ENCODE results near the gene CHAMP1. TPM values are rescaled to one million over a fixed set of nuclear protein-coding genes. Genes with fewer than 3 reads are reported as not detected.
"Not testable (repeated sequence)": the region's sequence is repeated elsewhere in the genome, so short reads cannot be mapped to it uniquely, and the experiment has no call there.

Gene CHAMP1
- total RNA-seq, 2 donors from 2014 or later, result 23.0 to 56.3 TPM

DNA sequence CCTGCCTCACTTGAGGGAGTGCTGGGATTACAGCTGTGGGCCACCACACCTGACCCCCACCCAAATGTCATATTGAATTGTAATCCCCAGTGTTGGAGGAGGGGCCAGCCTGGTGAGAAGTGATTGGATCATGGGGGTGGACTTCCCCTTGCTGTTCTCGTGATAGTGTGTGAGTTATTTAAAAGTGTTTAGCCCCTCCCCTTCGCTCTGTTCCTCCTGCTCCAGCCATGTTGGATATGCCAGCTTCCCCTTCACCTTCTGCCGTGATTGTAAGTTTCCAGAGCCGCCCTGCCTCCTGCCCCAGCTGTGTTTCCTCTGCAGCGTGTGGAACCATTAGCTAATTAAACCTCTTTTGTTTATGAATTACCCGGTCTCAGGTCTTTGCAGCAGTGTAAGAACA is 13.7 kb downstream of the CHAMP1 start:
- DNase-seq (ENCODE audit: low spot score), result no peak
- intact Hi-C loops (cut with DNase I), result no loop called here
- H3K27ac ChIP-seq, result no peak overlapping the region
- TF ChIP-seq POLR2A (IDR thresholded peaks at IDR 0.05) (no peak), POLR2AphosphoS5 (IDR thresholded peaks at IDR 0.05) (no peak)
- TF ChIP-seq, protein P1, sequence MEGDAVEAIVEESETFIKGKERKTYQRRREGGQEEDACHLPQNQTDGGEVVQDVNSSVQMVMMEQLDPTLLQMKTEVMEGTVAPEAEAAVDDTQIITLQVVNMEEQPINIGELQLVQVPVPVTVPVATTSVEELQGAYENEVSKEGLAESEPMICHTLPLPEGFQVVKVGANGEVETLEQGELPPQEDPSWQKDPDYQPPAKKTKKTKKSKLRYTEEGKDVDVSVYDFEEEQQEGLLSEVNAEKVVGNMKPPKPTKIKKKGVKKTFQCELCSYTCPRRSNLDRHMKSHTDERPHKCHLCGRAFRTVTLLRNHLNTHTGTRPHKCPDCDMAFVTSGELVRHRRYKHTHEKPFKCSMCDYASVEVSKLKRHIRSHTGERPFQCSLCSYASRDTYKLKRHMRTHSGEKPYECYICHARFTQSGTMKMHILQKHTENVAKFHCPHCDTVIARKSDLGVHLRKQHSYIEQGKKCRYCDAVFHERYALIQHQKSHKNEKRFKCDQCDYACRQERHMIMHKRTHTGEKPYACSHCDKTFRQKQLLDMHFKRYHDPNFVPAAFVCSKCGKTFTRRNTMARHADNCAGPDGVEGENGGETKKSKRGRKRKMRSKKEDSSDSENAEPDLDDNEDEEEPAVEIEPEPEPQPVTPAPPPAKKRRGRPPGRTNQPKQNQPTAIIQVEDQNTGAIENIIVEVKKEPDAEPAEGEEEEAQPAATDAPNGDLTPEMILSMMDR (IDR thresholded peaks at IDR 0.05), result no peak
- WGBS, result 77% methylated on average over 6 of the region's 6 CpGs
- H3K4me1 ChIP-seq (replicated peaks), result no peaks in the 10 kb centered on the region
- H3K9me3 ChIP-seq, result no peaks in the 10 kb centered on the region
- H3K27me3 ChIP-seq (replicated peaks; ENCODE audit: insufficient read depth), result no peaks in the 10 kb centered on the region
- peaks cover 0 to 8% of the 10 kb centered on the region in 2 donors for H3K36me3 ChIP-seq
- no peak overlapping the region for H3K4me3 ChIP-seq

DNA sequence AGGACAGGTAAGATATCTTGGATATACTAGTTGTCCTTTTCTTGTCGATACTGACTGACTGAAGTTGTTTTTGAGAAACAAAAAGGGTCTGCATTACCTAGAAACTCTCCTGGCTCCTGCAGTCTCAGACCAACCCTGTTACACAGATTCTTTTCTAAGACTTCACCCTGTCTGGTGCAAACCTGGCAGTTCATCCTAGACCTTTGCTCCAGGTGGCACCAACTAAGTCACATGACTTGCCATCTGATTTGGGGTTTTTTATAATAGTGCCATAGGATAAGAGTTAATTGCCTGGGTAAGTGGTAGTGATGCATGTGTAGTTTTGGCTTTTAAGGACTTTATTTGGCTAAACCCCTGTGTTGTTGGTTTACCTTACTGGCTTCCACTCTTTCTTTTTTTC is 14.3 kb downstream of the CHAMP1 start:
- no peaks in the 10 kb centered on the region for H3K4me1 ChIP-seq (replicated peaks)
- no peaks in the 10 kb centered on the region for H3K27me3 ChIP-seq (replicated peaks; ENCODE audit: insufficient read depth)
- no peak overlapping the region for H3K27ac ChIP-seq
- H3K9me3 ChIP-seq, result no peaks in the 10 kb centered on the region
- no peak for DNase-seq (ENCODE audit: low spot score)
- intact Hi-C loops (cut with DNase I), result no loop called here
- H3K36me3 ChIP-seq, result peaks cover 0 to 8% of the 10 kb centered on the region in 2 donors
- no peak overlapping the region for H3K4me3 ChIP-seq
- WGBS, result 100% methylated on average over 1 of the region's 1 CpG
- no peak for TF ChIP-seq POLR2A (IDR thresholded peaks at IDR 0.05)
- TF ChIP-seq POLR2AphosphoS5 (IDR thresholded peaks at IDR 0.05), result no peak
- TF ChIP-seq, protein P1 (IDR thresholded peaks at IDR 0.05), result no peak

DNA sequence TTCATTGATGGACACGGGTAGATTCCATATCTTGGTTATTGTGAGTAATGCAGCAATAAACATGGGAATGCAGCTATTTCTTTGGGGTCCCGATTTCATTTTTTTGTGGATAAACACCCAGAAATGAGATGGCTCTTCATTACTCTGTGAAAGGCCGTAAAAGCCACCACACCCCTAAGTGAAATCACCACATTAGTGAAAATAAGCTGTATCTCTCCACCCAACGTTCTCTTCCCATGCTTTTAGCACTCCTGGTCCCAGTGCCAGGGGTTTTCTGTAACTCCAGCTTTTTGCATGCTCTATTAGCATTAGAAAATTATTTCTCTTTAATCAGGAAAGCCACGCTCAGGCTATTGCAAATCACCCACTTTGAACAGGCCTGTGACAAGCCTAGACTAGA is 15.8 kb downstream of the CHAMP1 start:
- Histone ChIP-seq H3K36me3 (no peaks in the 10 kb centered on the region), H3K4me1 (replicated peaks) (no peaks in the 10 kb centered on the region), H3K9me3 (no peaks in the 10 kb centered on the region), H3K4me3 (no peak overlapping the region), H3K27ac (no peak overlapping the region), H3K27me3 (replicated peaks; ENCODE audit: insufficient read depth) (no peaks in the 10 kb centered on the region)
- DNase-seq (ENCODE audit: low spot score), result no peak
- intact Hi-C loops (cut with DNase I), result no loop called here
- TF ChIP-seq, protein P1 (IDR thresholded peaks at IDR 0.05), result no peak
- TF ChIP-seq POLR2AphosphoS5 (IDR thresholded peaks at IDR 0.05) (no peak), POLR2A (IDR thresholded peaks at IDR 0.05) (no peak)
- WGBS, result 79% methylated on average over 5 of the region's 5 CpGs

DNA sequence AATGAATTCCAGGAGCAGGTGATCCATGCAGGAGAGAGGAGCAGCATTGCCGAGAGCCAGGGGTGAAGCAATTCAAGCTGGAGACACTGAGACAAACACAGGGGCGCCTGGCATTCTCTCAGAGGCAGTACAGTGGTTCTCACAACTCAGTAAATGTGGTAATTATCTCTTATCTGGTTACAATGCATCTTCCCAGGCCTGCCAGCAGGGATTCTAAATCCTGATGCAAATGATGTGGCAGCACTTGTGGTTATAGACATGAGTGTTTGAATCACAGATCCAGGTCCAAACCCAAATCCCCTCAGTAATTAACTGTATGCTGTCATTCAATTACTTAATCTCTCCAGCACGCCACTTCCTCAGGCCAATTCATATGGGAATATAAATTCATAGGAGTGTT is 19.6 kb downstream of the CHAMP1 start:
- intact Hi-C loops (cut with DNase I); H3K9me3 ChIP-seq; H3K4me1 ChIP-seq (replicated peaks); H3K27ac ChIP-seq; H3K36me3 ChIP-seq; H3K4me3 ChIP-seq; H3K27me3 ChIP-seq (replicated peaks; ENCODE audit: insufficient read depth); DNase-seq (ENCODE audit: low spot score): not testable (repeated sequence)
- 76% methylated on average over 3 of the region's 3 CpGs for WGBS

DNA sequence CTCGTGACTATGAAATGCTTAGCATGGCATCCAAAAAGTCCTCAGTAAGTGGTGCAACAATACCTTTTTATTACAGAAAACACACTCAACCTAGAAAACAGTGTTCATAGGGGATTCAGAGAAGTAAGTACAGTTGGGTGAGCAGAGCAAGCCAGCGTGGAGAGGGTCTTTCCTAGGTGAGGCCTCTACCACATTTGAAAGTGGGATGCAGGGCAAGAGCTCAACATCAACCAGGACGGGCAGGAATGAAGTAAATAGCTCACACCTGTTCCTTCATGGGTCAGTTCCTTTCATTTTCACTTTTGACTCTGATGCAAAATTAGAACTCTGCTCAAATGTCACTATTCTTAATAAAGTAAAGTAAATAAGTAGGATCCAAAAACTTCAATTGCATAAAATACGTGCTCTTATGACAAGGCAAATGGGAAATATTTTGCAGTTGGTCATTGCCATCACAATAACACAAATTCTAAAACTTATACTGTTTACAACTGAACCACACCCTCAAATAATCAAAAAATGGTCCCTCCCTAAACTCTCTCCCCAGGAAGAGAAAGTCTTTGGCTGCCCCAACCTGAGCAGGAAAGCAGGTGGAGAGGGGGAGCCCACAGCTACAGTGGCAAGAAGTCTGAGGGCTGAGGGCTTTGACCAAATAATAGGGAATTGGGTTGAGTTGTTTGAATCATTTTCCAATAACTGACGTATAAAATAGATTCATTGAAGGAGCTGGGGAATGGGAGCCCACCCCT is 20.2 kb downstream of the CHAMP1 start:
- no peaks in the 10 kb centered on the region for H3K4me1 ChIP-seq (replicated peaks)
- H3K36me3 ChIP-seq, result no peaks in the 10 kb centered on the region
- 78% methylated on average over 5 of the region's 5 CpGs for WGBS
- intact Hi-C loops (cut with DNase I), result no loop called here
- H3K4me3 ChIP-seq, result no peak overlapping the region
- no peak overlapping the region for H3K27ac ChIP-seq
- no peaks in the 10 kb centered on the region for H3K27me3 ChIP-seq (replicated peaks; ENCODE audit: insufficient read depth)
- no peak for DNase-seq (ENCODE audit: low spot score)
- no peaks in the 10 kb centered on the region for H3K9me3 ChIP-seq
- TF ChIP-seq POLR2AphosphoS5 (IDR thresholded peaks at IDR 0.05), result no peak
- TF ChIP-seq, protein P1 (IDR thresholded peaks at IDR 0.05), result no peak
- no peak for TF ChIP-seq POLR2A (IDR thresholded peaks at IDR 0.05)

DNA sequence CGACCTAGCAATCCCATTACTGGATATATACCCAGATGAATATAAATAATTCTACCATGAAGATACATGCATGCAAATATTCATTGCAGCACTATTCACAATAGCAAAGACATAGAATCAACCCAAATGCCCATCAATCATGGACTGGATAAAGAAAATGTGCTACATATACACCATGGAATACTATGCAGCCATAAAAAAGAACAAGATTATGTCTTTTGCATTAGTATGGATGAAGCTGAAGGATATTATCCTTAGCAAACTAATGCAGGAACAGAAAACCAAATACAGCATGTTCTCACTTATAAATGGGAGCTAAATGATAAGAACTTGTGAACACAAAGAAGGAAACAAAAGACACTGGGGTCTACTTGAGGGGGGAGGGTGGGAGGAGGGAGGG is 22.2 kb downstream of the CHAMP1 start:
- intact Hi-C loops (cut with DNase I); H3K9me3 ChIP-seq: not testable (repeated sequence)
- 97% methylated on average over 1 of the region's 1 CpG for WGBS

More for the DNA sequence above, 22.2 kb downstream of the CHAMP1 start:
- not testable (repeated sequence) for H3K27me3 ChIP-seq (replicated peaks; ENCODE audit: insufficient read depth); H3K27ac ChIP-seq; DNase-seq (ENCODE audit: low spot score); H3K4me3 ChIP-seq; H3K4me1 ChIP-seq (replicated peaks); H3K36me3 ChIP-seq

Measured in prostate gland (tissue), 2 donors.